HG02763 (cell line): Measurements from ENCODE around the gene ABCC1.
"Not testable (repeated sequence)": the region's sequence is repeated elsewhere in the genome, so short reads cannot be mapped to it uniquely, and the experiment has no call there.

Source experiments
- ATAC-seq: cut with Tn5 transposase; IDR thresholded peaks from one replicate; pipeline ENCODE4 v1.9.1; 2021; ENCODE audit warnings: mild to moderate bottlenecking, moderate library complexity; ENCODE audit not compliant: unreplicated experiment

ABCC1 gene

GRCh38 chr16:16102738-16103137 is 153.3 kb downstream of the ABCC1 start:
- no peak for ATAC-seq

GRCh38 chr16:16104132-16104803 is 154.9 kb downstream of the ABCC1 start:
- not testable (repeated sequence) for ATAC-seq

GRCh38 chr16:16104804-16105141 is 155.4 kb downstream of the ABCC1 start:
- ATAC-seq = not testable (repeated sequence)

- ATAC-seq = no peak
These were observed 156.2 kb downstream of the ABCC1 start for GRCh38 chr16:16105646-16106045.

GRCh38 chr16:16106466-16106865 is 157.1 kb downstream of the ABCC1 start:
- no peak for ATAC-seq

- no peak for ATAC-seq
These were observed 158.4 kb downstream of the ABCC1 start for GRCh38 chr16:16107839-16108238.

GRCh38 chr16:16108759-16109158 is 159.3 kb downstream of the ABCC1 start:
- ATAC-seq = no peak

- ATAC-seq = no peak
These were observed 160.2 kb downstream of the ABCC1 start for GRCh38 chr16:16109453-16110110.

GRCh38 chr16:16110111-16110490 is 160.7 kb downstream of the ABCC1 start:
- ATAC-seq = no peak

- ATAC-seq = no peak
These were observed 162.2 kb downstream of the ABCC1 start for GRCh38 chr16:16111639-16112038.

GRCh38 chr16:16112450-16113053 is 163.1 kb downstream of the ABCC1 start:
- no peak for ATAC-seq

- ATAC-seq = no peak
These were observed 163.7 kb downstream of the ABCC1 start for GRCh38 chr16:16113076-16113475.

GRCh38 chr16:16116841-16117240 is 167.4 kb downstream of the ABCC1 start:
- no peak for ATAC-seq

GRCh38 chr16:16118337-16118736 is 168.9 kb downstream of the ABCC1 start:
- no peak for ATAC-seq

- no peak for ATAC-seq
These were observed 170.6 kb downstream of the ABCC1 start for GRCh38 chr16:16120044-16120381.

- no peak for ATAC-seq
These were observed 171.2 kb downstream of the ABCC1 start for GRCh38 chr16:16120382-16121184.

- no peak for ATAC-seq
These were observed 171.8 kb downstream of the ABCC1 start for GRCh38 chr16:16121185-16121727.

- ATAC-seq = no peak
These were observed 172.8 kb downstream of the ABCC1 start for GRCh38 chr16:16122264-16122663.

GRCh38 chr16:16124438-16124837 is 175.0 kb downstream of the ABCC1 start:
- no peak for ATAC-seq

GRCh38 chr16:16124974-16125373 is 175.6 kb downstream of the ABCC1 start:
- no peak for ATAC-seq

- ATAC-seq = no peak
These were observed 177.5 kb downstream of the ABCC1 start for GRCh38 chr16:16126896-16127295.
